Stimulated activated memory B cell treated with anti-CD40 and anti-IgM and Interleukin-4, amounts not matched to agents 10 μg/mL and 1 μg/mL and 100 μg/mL, for 72 hours (primary cell): Measurements from ENCODE around the gene NDUFS6.
A peak's percentile ranks its signal among the peaks of the same experiment; 100 is the strongest.

Experiments
- ATAC-seq: fragments of 150-1000 bp; cut with Tn5 transposase; 2 replicates; pipeline ENCODE4 v1.10.0; 2021
- H3K27ac Mint-ChIP-seq: one replicate; pipeline ENCODE4 v1.8.0; 2022; ENCODE audit warnings: mild to moderate bottlenecking, mixed read lengths
- H3K27me3 Mint-ChIP-seq: one replicate; pipeline ENCODE4 v1.8.0; 2022; ENCODE audit warnings: mixed read lengths
- H3K36me3 Mint-ChIP-seq: one replicate; pipeline ENCODE4 v1.8.0; 2022; ENCODE audit warnings: mixed read lengths
- H3K4me1 Mint-ChIP-seq: one replicate; pipeline ENCODE4 v1.8.0; 2022; ENCODE audit warnings: mixed read lengths
- H3K4me3 Mint-ChIP-seq: one replicate; pipeline ENCODE4 v1.8.0; 2022; ENCODE audit warnings: mild to moderate bottlenecking, moderate library complexity, mixed read lengths
- H3K9me3 Mint-ChIP-seq: one replicate; pipeline ENCODE4 v1.8.0; 2022; ENCODE audit warnings: mixed read lengths

The NDUFS6 gene

DNA sequence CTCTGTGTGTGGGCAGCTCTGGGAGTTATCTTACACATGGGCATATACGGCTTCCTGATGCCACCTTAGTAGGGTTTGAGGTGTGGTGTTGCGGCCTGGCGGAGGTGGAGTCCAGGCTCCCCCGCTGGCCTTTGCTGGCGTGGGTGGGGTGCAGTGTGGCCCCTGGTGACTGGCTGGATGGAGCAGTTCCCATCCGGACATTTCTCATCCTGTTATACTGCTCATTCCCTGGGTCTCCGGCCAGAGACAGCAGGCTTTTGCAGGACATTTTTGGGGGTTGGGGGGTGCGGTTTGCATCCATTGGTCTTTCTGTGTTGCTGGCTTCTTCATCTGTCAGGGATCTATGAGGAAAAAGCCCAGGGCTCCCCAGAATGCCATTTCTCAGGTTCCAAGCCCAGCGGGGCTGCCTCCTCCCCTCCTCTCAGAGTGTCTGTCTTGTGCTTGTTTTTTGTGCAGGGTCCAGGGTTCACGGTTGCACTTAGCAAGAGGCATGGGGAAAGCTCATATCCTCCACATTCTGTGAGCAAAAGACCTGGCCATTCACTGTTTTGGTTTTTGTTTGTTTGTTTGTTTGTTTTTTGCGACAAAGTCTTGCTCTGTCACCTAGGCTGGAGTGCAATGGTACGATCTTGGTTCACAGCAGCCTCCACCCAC is 22.3 kb downstream of the NDUFS6 start:
- Mint-ChIP-seq H3K4me1 (peaks cover 13% of the 10 kb centered on the region), H3K27ac (no peak overlapping the region), H3K36me3 (peaks cover 62% of the 10 kb centered on the region), H3K9me3 (peaks cover 6% of the 10 kb centered on the region), H3K4me3 (no peak overlapping the region), H3K27me3 (no peaks in the 10 kb centered on the region)
- no peak for ATAC-seq

DNA sequence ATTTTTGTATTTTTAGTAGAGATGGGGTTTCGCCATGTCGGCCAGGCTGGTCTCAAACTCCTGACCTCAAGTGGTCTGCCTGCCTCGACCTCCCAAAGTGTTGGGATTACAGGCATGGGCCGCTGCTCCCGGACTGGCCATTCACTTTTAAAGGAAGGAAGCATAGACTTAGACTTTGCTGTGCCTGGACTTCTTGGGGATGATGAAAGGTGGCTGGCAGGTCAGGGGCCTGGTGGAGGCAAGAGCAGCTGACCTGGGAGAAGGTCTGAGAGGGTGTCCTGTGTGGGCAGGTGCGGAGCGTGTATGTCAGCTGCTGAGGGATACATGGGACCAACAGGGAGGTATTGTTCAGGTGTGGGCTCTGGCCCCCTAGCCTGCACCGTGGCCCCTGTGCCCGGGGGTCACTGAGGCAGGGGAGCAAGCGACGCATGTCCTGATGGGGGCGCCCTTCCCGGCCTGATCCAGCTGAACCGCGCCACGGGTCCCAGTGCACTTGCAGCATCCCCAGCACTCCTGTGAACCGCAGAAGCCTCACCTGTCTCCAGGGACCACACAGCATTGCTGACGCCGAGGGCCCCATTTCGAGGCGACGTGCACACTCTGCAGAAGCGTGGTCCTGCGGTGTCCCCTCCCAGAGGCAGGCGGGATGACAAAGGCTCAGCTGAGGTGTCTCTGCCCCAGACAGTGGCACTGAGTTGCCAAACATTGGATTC is 23.1 kb downstream of the NDUFS6 start:
- H3K27ac Mint-ChIP-seq = no peak overlapping the region
- no peak for ATAC-seq
- H3K36me3 Mint-ChIP-seq = peaks cover 55% of the 10 kb centered on the region

DNA sequence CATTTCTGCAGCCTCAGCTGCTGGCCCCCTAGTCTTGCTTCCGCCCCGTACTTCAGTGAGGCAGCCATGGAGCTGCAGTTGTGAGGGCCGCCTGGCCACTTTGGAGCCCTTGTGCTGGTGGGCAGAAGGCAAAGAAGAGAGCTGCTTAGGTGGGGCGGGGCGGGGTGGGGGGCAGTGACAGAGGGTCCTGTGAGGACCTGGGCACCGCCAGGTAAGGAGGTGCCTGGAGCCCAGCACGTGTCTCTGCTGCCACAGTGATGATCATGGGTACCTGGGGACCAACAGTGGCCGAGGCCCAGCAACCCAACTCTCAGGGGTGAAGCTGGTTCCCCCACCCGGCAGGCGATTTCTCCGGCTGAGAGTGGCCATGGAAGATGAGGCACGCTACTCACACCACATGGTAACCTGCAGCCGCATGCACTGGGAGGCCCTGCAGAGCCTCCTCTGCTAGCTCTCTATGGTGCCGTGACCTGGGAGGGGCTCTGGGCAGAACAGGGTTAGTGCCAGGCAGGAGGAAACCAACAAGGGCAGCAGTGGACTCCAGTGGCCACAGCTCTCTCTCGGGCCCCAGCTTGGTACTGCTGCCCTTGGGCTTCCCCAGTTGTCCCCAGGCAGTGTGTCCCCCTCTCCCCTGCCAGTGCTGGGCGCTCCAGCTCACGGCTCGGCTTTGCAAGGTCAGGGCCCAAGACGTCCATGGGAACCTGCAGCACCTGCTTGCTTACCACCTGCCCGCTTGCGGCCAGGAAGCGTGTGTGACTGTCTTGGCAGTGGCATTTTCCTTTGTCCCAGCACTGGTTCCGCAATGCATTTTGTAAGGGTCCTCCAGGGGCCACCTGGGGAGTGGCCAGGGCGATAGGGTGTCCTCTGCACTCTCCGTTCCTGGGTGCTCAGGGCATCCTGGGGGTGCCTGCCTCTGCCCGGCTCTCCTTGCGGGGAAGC is 24.0 kb downstream of the NDUFS6 start:
- no peak overlapping the region for H3K4me3 Mint-ChIP-seq
- no peak overlapping the region for H3K27ac Mint-ChIP-seq
- H3K36me3 Mint-ChIP-seq = peaks cover 48% of the 10 kb centered on the region
- no peaks in the 10 kb centered on the region for H3K27me3 Mint-ChIP-seq
- ATAC-seq = no peak
- peaks cover 6% of the 10 kb centered on the region for H3K9me3 Mint-ChIP-seq
- H3K4me1 Mint-ChIP-seq = no peaks in the 10 kb centered on the region

More for the DNA sequence above, 23.1 kb downstream of the NDUFS6 start:
- Mint-ChIP-seq H3K4me3 (no peak overlapping the region), H3K9me3 (peaks cover 6% of the 10 kb centered on the region), H3K27me3 (no peaks in the 10 kb centered on the region), H3K4me1 (peaks cover 6% of the 10 kb centered on the region)

DNA sequence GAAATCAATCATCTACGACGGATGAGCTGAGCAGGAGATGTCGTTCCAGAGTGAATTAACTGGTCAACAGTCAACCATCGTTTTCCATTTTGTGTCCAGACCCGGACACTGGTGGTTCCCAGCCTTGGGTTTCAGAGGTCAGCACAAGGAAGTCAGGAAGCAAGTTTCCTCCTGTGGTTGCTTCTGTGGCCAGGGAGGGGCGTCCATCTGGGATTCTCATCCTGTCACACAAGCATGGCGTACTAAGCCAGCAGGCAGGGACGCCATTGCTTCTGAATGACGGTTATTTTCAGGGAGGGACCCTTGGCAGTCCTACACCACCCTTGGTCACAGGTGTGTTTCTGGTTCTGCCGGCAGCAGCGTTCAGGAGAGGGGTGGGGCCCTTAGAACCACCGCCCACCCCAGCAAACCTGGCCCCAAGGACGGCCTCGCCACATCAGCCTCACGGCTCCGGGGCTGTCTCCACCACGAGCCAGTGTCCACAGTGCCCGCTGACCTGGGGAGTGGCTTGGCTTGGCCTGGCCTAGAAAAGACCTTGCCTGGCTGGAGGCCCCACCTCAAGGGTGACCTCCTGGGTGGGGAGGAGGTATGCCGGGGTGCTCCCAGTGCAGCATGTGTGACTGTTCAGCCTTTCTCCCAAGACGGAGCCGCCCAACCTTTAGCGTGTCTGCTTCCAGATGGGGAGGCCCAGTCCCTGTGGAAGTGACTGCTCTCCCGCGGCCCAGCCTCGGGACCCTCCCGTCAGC is 25.2 kb downstream of the NDUFS6 start:
- no peak for ATAC-seq
- no peak overlapping the region for H3K27ac Mint-ChIP-seq
- no peak overlapping the region for H3K4me3 Mint-ChIP-seq
- H3K9me3 Mint-ChIP-seq = peaks cover 6% of the 10 kb centered on the region
- H3K36me3 Mint-ChIP-seq = peaks cover 41% of the 10 kb centered on the region
- H3K4me1 Mint-ChIP-seq = no peaks in the 10 kb centered on the region
- H3K27me3 Mint-ChIP-seq = no peaks in the 10 kb centered on the region

DNA sequence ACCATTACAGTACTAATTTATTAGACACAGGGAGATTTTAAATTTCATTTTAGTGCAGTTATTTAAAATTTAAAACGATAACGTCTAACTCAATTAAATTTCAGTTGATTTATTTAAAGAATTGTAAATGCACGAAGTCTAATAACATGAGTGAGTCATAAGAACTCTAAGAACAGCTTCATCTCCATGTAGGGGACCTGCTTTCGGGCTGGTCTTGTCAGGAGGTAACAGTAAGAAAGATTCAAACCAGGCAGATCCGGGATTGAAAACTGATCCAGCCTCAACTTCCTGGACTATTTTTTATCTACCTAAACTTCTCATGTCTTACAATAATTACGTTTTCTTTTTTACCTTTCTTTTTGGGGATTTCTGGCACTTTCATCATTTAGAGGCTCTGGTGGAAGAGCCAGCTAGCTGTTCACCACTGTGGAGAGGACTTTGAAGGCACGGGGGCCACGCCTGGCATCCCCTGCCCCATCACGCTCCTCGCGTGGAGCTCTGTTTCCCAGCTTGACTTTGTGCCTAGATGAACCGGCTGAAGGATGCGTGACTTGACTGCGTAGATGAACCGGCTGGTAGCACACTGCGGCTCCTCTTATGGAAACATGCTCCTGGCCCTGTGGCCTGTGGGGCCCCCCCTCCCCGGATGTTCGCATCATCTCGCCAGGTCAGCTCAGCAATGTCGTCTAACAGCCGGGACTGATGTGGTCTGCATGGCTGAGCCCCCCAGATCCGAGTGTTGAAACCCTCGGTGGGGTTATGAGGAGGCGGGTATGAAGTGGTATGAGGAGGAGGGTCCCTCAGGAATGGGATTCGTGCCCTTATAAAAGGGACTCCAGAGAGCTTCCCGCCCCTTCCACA is 26.0 kb downstream of the NDUFS6 start:
- Mint-ChIP-seq H3K9me3 (no peaks in the 10 kb centered on the region), H3K4me3 (no peak overlapping the region), H3K27me3 (no peaks in the 10 kb centered on the region), H3K4me1 (no peaks in the 10 kb centered on the region), H3K27ac (no peak overlapping the region), H3K36me3 (peaks cover 33% of the 10 kb centered on the region)
- no peak for ATAC-seq

DNA sequence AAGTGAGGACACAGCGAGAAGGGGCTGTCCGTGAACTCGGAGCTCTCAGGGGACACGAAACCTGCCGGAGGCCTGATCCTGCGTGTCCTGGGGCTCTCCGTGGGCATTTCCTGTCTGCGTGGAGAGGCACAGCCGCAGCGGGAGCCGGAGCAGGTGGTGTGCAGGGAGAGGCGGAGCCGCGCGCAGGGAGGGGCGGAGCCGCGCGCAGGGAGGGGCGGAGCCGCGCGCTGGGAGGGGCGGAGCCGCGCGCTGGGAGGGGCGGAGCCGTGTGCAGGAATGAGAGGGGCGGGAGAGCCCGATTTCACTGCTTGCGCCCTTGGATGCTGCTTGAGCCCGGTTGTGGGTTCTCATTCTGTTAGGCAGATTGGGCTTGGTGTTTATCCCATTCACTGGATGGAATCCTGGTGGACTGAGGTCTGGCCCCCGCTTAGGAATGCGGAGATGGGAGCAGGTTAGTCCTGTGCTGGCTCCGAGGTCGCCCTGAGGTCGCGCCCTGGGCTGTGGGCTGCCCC is 26.7 kb downstream of the NDUFS6 start:
- no peaks in the 10 kb centered on the region for H3K9me3 Mint-ChIP-seq
- H3K4me1 Mint-ChIP-seq = no peaks in the 10 kb centered on the region
- H3K4me3 Mint-ChIP-seq = no peak overlapping the region
- no peak for ATAC-seq
- peaks cover 32% of the 10 kb centered on the region for H3K36me3 Mint-ChIP-seq
- no peak overlapping the region for H3K27ac Mint-ChIP-seq
- H3K27me3 Mint-ChIP-seq = no peaks in the 10 kb centered on the region

DNA sequence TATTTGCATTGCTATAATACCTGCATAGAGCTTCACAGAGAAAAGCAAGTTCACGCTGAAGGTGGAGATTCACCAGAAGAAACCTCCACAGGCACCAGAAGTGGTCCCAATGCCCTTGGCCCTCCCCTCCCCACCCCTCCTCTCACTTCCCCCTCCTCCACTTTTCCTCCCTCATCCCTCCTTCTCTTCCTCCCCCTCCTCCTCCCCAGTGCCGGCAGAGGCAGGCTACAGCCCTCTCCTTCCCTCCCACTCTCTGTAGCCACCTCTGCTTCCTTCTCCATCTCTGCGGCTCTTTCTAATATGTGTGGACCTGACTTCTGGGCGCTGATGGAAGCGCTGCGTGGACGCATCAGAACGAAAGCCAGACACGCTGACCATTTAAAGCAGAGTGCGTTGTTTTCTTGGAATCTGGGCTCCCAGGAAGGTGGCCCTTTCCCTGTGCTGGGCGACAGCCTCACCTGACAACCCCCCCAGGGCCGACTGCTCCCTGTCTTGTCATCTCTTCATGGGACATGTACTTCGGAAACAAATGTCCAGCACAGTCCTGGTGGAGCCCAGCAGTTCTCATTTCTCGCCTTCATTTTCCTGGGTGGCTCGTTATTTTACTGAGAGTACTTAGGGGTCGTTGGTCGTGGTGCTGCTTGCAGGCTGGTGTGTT is 29.5 kb downstream of the NDUFS6 start:
- Mint-ChIP-seq H3K27me3 (peaks cover 14% of the 10 kb centered on the region), H3K36me3 (peaks cover 20% of the 10 kb centered on the region), H3K9me3 (no peaks in the 10 kb centered on the region), H3K27ac (no peak overlapping the region), H3K4me1 (no peaks in the 10 kb centered on the region), H3K4me3 (no peak overlapping the region)
- no peak for ATAC-seq

DNA sequence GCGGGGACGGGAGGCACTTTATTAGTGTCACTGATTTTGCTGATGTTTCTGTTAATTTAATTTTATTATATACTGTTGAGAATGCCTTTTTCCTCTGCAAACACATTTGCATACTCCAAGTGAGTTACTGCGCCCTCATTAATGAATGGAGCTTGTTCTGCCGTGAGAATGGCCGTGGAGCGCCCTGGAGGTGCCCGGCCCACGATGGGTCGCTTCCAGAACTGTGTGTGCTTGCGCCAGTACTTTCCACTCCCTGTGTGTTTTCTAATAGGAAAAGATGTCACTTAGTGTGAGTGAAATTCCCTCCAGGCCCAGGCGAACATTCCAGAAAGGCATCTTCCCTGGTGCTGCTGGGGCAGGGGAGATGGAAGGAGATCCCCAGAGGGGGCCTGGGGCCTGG is 30.1 kb downstream of the NDUFS6 start:
- Mint-ChIP-seq H3K27ac (no peak overlapping the region), H3K4me3 (no peak overlapping the region), H3K4me1 (no peaks in the 10 kb centered on the region), H3K27me3 (peaks cover 14% of the 10 kb centered on the region), H3K36me3 (peaks cover 20% of the 10 kb centered on the region), H3K9me3 (no peaks in the 10 kb centered on the region)
- ATAC-seq = no peak

DNA sequence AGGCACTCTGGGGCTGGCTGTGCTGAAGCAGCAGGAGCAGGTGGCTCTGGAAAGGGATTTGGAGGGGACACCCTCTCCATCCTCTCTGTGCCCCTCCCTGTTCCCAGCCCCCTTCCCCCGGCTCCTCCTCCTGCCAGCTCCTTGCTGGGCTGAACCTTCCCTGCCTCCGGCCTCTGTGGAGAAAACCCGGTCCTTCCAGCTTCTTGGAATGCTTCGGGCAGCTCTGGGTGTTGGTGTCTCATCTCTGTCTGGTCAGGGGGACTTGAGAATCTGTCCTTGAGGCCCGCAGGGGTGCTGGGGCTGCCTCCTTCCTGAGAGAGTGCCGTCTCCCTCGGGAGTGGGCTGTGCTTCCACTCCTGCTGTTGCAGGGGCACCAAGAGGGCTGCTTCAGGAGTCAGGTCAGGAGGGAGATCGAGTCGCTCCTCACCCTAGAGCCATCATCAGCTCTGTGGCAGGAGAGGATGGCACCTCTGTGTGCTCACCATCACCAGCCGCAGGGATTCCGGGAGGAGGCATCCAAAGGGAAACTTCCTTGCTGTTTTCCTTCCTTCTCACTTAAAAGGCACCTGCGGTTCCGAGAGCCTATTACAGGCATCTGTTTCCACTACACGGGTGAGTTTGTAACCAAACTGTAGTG is 30.6 kb downstream of the NDUFS6 start:
- peaks cover 14% of the 10 kb centered on the region for H3K27me3 Mint-ChIP-seq

DNA sequence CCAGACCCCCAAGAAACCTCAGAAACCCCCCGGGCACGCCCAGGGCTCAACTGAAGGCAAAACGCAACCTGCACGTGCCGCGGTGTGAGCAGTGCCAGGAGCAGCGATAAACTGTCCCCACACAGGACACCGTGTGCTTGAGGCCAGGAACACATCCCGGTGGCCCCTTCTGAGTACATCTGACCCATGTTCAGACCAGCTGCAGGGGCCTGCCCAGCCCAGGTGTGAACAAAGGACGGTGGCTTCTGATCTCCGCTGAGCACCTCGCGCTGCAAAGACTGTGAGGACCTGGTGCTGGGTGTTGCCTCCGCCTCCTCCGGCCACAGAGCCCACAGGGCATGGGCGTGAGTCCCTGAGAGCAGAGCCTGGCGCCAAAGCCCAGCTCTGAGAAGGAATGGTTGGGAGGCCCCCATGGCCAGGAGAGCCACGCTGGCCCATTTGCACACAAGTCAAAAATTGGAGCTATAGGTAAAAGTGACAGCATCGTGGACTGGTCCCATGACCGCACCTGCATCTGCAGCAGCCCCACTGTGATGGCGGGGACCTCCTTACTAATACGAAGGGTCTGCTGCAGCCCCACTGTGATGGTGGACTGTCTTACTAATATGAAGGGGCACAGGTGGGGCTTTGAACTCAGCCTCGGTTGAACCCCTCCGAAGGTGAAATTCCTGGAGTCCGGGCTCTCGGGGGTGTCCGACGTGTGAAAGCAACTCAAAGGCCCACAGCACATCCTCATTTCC is 31.5 kb downstream of the NDUFS6 start:
- Mint-ChIP-seq H3K4me1 (no peaks in the 10 kb centered on the region), H3K36me3 (peaks cover 8% of the 10 kb centered on the region), H3K9me3 (no peaks in the 10 kb centered on the region), H3K27me3 (peaks cover 15% of the 10 kb centered on the region), H3K4me3 (no peak overlapping the region), H3K27ac (no peak overlapping the region)
- no peak for ATAC-seq

More for the DNA sequence above, 30.6 kb downstream of the NDUFS6 start:
- H3K9me3 Mint-ChIP-seq = no peaks in the 10 kb centered on the region
- H3K4me1 Mint-ChIP-seq = no peaks in the 10 kb centered on the region
- H3K27ac Mint-ChIP-seq = no peak overlapping the region
- ATAC-seq = no peak
- H3K4me3 Mint-ChIP-seq = no peak overlapping the region
- peaks cover 17% of the 10 kb centered on the region for H3K36me3 Mint-ChIP-seq

DNA sequence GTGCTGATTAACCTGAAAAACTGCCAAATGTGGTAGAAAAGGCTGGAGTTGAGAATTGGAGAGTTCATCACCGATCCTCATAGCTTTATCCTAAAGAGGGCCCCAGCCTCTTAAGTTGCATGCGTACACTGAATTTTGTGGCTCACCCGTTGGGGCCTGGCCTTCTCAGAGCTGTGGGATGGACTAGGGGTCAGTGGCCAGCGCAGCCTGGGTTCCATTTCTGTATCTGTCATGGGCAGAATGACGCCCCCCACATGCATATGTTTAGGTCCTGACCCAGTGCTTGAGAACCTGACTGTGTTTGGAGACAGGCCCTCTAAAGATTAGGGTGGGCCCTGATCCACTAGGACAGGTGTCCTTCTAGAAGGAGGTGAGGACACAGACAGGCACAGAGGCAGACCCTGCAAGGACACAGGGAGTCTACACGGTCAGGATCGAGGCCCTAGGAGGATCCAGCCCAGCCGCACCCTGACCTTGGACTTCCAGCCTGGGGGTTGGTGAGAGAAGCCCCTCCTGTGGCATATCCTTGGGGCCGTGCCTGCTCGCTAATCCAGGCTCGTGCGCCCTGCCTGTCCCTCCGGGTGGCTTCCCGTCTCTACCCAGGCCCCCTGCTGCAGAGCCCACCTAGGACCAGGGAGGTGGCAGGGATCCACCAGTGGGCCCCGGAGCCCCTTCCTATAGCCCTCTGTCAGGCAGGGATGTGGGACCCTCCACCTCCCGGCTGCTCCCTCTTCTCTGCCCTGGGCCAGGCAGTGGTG is 32.2 kb downstream of the NDUFS6 start:
- Mint-ChIP-seq H3K4me3 (no peak overlapping the region), H3K9me3 (no peaks in the 10 kb centered on the region), H3K27me3 (peaks cover 23% of the 10 kb centered on the region), H3K4me1 (no peaks in the 10 kb centered on the region), H3K27ac (no peak overlapping the region), H3K36me3 (peaks cover 6% of the 10 kb centered on the region)
- ATAC-seq = peak; percentile 31

DNA sequence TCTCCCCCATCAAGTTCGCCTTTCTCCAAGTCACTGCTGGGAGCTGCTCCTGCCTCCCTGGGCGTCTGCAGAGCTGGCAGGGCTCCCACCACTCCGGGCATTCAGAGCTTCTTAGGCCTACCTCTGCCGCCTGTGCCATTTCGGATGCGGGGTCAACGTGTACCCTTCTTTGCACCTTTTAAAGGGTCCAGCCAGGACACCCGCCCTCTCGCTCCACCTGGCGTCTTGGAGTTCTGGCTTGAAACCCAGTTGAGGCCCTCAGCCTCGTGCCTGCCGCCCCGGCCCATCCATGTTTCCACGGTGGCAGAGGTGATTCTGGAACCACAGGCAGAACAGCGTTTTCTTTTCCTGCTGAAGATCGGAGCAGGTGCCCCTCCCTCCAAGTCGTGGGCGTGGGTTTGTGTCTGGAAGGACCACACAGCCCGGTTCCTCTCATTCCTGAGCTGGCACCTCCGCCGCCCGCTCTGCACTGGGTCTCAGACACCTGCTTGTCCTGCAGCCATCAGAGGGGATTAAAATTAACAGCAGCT is 32.9 kb downstream of the NDUFS6 start:
- H3K9me3 Mint-ChIP-seq = no peaks in the 10 kb centered on the region
- H3K27me3 Mint-ChIP-seq = peaks cover 28% of the 10 kb centered on the region
- H3K4me3 Mint-ChIP-seq = no peak overlapping the region
- H3K36me3 Mint-ChIP-seq = peaks cover 6% of the 10 kb centered on the region
- no peaks in the 10 kb centered on the region for H3K4me1 Mint-ChIP-seq
- ATAC-seq = no peak
- no peak overlapping the region for H3K27ac Mint-ChIP-seq
